ENCODE measurements around the gene TKT.

- TF ChIP-seq CTCF (conservative IDR thresholded peaks at IDR 0.05; ENCODE audit: low read depth, low read length), result no peak
- TF ChIP-seq EZH2 (IDR thresholded peaks at IDR 0.05; ENCODE audit: borderline replicate concordance, low read depth, low read length, poor library complexity, severe bottlenecking), result no peak
Measured at GRCh38 chr3:53238051-53238850, 17.6 kb downstream of the TKT start.

All from A673 (cell line).